ENCODE measurements around the gene SMAD3. TPM values are rescaled to one million over a fixed set of nuclear protein-coding genes. Genes with fewer than 3 reads are reported as not detected.

SMAD3 gene
- total RNA-seq, 1 donor from 2014 or later: 18.8 TPM

- Histone ChIP-seq H3K36me3 (peaks cover 30% of the 10 kb centered on the region), H3K4me1 (peaks cover 58% of the 10 kb centered on the region), H3K9me3 (replicated peaks) (no peaks in the 10 kb centered on the region), H3K27ac (replicated peaks) (no peak overlapping the region), H3K4me3 (no peak overlapping the region), H3K27me3 (ENCODE audit: low read depth) (no peaks in the 10 kb centered on the region)
- intact Hi-C loops (cut with micrococcal nuclease): no loop called here
- TF ChIP-seq CTCF (IDR thresholded peaks at IDR 0.05; ENCODE audit: borderline replicate concordance): no peak
- DNase-seq: no peak
These were observed 115.3 kb downstream of the SMAD3 start for GRCh38 chr15:67180514-67181191.

- DNase-seq: no peak
- H3K4me3 ChIP-seq: no peak overlapping the region
- TF ChIP-seq CTCF (IDR thresholded peaks at IDR 0.05; ENCODE audit: borderline replicate concordance): peak; percentile 12
- no peak overlapping the region for H3K27ac ChIP-seq (replicated peaks)
- H3K4me1 ChIP-seq: peaks cover 58% of the 10 kb centered on the region
- intact Hi-C loops (cut with micrococcal nuclease): no loop called here
- H3K27me3 ChIP-seq (ENCODE audit: low read depth): no peaks in the 10 kb centered on the region
- peaks cover 30% of the 10 kb centered on the region for H3K36me3 ChIP-seq
- H3K9me3 ChIP-seq (replicated peaks): no peaks in the 10 kb centered on the region
These were observed 115.8 kb downstream of the SMAD3 start for GRCh38 chr15:67181221-67181639.

GRCh38 chr15:67183443-67184169, 118.2 kb downstream of the SMAD3 start:
- TF ChIP-seq CTCF (IDR thresholded peaks at IDR 0.05; ENCODE audit: borderline replicate concordance): no peak
- peaks cover 58% of the 10 kb centered on the region for H3K4me1 ChIP-seq
- peak overlapping the region; percentile 93 for H3K27ac ChIP-seq (replicated peaks)
- no peak for DNase-seq
- H3K27me3 ChIP-seq (ENCODE audit: low read depth): no peaks in the 10 kb centered on the region
- H3K36me3 ChIP-seq: peaks cover 36% of the 10 kb centered on the region
- no peaks in the 10 kb centered on the region for H3K9me3 ChIP-seq (replicated peaks)
- intact Hi-C loops (cut with micrococcal nuclease): no loop called here
- H3K4me3 ChIP-seq: no peak overlapping the region

- peaks cover 36% of the 10 kb centered on the region for H3K36me3 ChIP-seq
- intact Hi-C loops (cut with micrococcal nuclease): no loop called here
- no peaks in the 10 kb centered on the region for H3K27me3 ChIP-seq (ENCODE audit: low read depth)
- TF ChIP-seq CTCF (IDR thresholded peaks at IDR 0.05; ENCODE audit: borderline replicate concordance): no peak
- peaks cover 58% of the 10 kb centered on the region for H3K4me1 ChIP-seq
- no peak overlapping the region for H3K4me3 ChIP-seq
- no peaks in the 10 kb centered on the region for H3K9me3 ChIP-seq (replicated peaks)
- no peak for DNase-seq
- peak overlapping the region; percentile 93 for H3K27ac ChIP-seq (replicated peaks)
These were observed 119.0 kb downstream of the SMAD3 start for GRCh38 chr15:67184208-67184925.

- Histone ChIP-seq H3K4me3 (no peak overlapping the region), H3K4me1 (peaks cover 64% of the 10 kb centered on the region), H3K27me3 (ENCODE audit: low read depth) (no peaks in the 10 kb centered on the region), H3K9me3 (replicated peaks) (no peaks in the 10 kb centered on the region), H3K36me3 (peaks cover 38% of the 10 kb centered on the region), H3K27ac (replicated peaks) (peak overlapping the region; percentile 93)
- no peak for TF ChIP-seq CTCF (IDR thresholded peaks at IDR 0.05; ENCODE audit: borderline replicate concordance)
- DNase-seq: no peak
- intact Hi-C loops (cut with micrococcal nuclease): no loop called here
These were observed 119.6 kb downstream of the SMAD3 start for GRCh38 chr15:67185051-67185450.

Measured in left ventricle myocardium inferior (tissue), 1 donor.